ENCODE measurements around the gene KIAA0513.

DNA sequence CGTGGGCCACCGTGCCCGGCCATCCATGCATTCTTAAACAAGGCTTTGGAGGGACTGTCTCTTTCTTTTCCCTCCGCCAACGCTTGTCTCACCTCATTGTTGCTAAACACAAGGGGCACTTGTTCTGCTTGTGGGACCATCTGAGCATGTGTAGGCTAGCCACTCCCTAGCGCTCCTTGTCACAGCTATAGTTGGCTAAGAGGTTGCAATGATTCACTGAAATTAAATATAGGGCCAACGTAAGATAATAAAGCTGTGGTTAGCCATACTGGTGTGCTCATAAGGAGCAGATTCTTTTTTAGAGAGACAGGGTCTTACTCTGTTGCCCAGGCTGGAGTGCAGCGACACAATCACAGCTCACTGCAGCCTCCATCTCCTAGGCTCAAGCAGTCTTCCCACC lies 41.2 kb downstream of the KIAA0513 start:
- TF ChIP-seq POLR2A (IDR thresholded peaks at IDR 0.05; ENCODE audit: low read depth, low read length) (no peak), CTCF (IDR thresholded peaks at IDR 0.05; ENCODE audit: extremely low read depth in 1 of 2, insufficient read depth in 1 of 2, low read depth in 1 of 2, low read length in 2 of 2) (no peak), POLR2AphosphoS5 (IDR thresholded peaks at IDR 0.05; ENCODE audit: insufficient read depth, low read depth, low read length) (no peak), MYC (IDR thresholded peaks at IDR 0.05; ENCODE audit: low read depth, low read length) (no peak)

All from endothelial cell of umbilical vein (primary cell).